Activated CD4-positive, CD25-positive, alpha-beta regulatory T cell (primary cell): Measurements from ENCODE around the gene FAM20A.
"Not testable (repeated sequence)": the region's sequence is repeated elsewhere in the genome, so short reads cannot be mapped to it uniquely, and the experiment has no call there.

Experiments
- DNase-seq, 4 experiments: peaks; one replicate each; lab custom pipeline; 2025; lab: John Stamatoyannopoulos, UW

The FAM20A gene

DNA sequence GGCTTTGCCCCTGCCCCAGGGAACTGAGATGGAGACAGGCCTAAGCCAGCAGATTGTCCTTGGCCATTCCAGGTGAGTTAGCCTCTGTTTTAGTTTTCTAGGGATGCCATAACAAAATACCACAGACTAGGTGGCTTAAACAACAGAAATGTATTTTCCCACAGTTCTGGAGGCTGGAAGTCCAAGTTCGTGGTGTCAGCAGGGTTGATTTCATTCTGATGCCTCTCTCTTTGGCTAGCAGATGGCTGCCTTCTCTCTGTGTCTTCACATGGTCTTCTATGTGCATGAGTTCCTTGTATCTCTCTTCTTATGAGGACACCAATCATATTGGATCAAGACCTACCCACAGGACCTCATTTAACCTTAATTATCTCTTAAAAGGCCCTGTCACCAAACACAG is 12.8 kb downstream of the FAM20A start:
- no peak for DNase-seq

DNA sequence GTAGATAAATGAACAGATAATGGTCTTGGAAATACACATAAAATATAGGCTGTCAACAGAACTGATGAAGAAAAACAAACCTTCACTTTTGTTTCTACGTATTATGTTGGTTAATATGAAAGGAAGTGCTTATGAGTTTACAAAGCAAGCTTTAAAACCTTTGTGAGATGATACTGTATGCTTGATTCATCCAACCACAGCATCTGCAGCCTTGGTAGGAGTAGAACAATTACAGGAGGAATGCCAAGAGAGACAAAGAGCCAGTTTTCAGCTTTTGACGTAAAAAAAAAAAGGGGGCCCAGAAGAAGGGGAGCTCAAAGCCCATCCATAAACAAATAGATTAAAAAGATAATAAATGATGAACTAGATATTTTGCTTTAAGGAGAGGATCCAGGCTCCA is 13.3 kb downstream of the FAM20A start:
- no peak for DNase-seq

DNA sequence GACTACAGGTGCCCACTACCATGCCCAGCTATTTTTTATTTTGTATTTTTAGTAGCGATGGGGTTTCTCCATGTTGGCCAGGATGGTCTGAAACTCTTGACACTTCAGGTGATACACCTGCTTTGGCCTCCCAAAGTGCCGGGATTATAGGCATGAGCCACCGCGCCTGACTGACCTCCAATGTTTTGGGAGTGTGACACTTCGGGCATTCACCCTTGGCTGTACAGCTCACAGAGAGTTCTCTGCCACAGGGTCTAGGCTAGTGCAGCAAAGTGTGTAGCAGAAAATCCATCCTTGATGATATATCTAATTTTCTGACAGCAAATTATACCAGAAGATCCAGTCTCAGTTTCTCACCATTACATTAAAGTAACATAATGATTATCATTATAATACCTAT is 14.1 kb downstream of the FAM20A start:
- DNase-seq: no peak

DNA sequence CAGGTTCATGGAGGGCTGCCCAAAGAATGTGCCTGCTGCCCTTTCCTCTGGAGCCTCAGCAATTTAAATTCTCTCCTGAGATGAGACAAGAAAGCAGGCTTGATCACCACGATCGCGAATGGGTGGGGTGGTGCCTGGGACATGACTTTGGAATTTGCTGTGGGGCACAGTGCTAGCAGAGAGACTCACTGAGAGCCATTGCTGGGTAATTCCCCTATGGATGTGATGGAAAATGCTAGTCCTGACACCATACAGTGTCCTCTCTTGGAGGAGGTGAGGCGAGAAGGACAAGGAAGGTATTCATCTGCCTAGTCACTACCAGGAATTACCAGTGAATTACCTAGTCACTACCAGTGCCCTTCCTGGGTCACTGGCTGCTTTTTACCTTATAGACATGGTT is 15.5 kb downstream of the FAM20A start:
- no peak for DNase-seq

DNA sequence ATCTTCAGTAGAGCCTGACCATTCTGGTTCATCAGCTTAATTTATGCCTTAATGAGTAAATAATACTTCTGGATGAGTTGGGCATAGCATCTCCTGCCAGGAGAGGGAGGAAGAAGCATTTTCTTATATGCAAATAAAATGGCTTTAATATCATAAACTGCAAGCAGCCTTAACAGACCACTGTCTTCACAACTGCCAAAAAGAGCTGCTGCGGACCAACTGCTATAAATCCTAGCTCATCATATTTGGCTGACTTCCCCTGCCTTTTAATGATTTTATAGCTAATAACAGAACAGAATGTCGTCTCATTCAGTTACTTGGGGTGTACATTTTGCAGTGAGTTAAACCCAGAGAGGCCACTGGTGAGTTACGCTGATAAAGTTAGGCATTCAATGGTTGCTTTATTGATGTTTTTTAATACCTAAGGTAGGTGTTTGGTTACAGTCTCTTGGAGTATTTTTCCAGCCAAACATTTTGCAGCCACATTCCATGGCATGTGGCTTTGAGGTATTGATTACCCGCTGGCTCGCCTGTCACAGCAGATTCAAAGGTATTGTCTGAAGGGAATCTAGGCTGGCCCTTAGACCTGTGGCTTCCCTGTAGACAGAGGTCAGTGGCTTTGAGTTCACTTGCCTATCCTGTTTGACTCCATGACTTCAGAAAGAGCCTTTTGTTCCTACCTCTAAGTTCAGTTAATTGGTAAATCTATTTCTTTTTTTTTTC is 16.4 kb downstream of the FAM20A start:
- DNase-seq: no peak

GRCh38 chr17:68582867-68583266 is 18.3 kb downstream of the FAM20A start:
- DNase-seq: not testable (repeated sequence)

GRCh38 chr17:68581863-68582645 is 19.1 kb downstream of the FAM20A start:
- DNase-seq: no peak

GRCh38 chr17:68580236-68580770 is 20.9 kb downstream of the FAM20A start:
- DNase-seq: no peak

- DNase-seq: no peak
Measured at GRCh38 chr17:68579194-68579927, 21.8 kb downstream of the FAM20A start.

- DNase-seq: no peak
Measured at GRCh38 chr17:68578236-68578635, 22.9 kb downstream of the FAM20A start.

DNA sequence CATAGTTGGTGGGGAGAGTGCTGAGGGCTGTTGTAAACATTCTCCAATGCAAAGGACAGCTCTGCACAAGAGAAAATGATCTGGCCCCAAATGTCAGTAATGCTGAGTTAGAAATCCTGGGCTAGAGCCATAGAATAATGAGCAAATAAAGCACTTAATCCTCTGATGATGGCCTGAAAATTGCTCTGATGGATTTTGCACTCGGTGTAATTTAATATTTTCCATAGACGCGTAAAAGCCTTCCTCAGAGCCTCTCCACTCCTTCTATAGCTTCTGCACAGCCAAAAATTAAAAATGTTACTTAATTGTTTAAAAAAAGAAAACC is 23.7 kb downstream of the FAM20A start:
- no peak for DNase-seq

- no peak for DNase-seq
Measured at GRCh38 chr17:68576811-68577496, 24.2 kb downstream of the FAM20A start.

DNA sequence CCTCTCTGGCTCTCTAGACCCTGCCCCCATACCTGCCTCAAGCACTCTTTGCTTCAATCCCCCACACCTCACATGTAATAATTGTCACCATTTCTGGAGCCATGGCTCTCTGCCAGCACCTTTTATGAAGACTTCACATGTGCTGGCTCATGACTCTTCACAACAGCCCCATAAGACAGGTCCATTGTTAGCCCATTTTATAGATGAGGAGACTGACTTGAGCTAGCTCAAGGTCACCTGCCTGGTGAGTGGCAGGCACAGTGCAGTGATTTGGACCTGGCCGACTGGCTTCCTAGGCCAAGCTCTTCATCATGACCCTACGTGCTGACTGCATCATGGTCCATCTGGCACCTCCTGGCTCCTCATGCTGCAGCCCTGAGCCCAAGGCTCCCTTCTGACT is 25.0 kb downstream of the FAM20A start:
- no peak for DNase-seq

DNA sequence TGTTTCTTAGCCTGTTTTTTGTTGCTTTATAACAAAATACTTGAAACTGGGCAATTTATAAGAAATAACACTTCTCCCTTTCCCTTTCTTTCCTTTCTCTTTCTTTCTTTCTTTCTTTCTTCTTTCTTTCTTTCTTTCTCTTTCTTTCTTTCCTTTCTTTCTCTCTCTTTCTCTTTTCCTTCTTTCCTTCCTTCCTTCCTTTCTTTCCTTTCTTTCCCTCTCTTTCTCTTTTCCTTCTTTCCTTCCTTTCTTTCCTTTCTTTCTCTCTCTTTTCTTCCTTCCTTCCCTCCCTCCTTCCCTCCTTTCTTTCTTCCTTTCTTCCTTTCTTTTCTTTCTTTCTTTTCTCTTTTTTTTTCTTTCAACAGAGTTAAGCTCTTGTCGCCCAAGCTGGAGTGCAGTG is 27.8 kb downstream of the FAM20A start:
- DNase-seq: no peak

GRCh38 chr17:68572138-68572842 is 28.9 kb downstream of the FAM20A start:
- no peak for DNase-seq

DNA sequence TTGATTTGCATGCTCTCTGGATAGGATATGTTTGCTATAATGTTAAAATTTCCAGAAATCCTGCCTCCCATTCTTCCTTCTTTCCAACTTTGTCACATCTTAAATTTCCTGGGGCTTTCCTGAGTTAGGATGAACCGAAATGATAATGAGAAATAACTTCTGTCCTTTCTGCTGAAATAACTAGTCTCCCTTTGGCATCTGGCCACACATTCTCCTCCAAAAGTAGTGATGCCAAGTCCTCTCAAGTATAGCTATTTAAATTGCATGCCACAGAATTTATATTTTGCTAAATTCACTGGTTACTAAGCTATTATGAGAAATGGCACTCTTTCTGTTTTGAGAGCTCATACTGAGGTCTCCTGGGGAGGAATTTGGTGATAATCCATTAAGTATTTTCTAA is 30.6 kb downstream of the FAM20A start:
- no peak for DNase-seq

GRCh38 chr17:68569346-68569745 is 31.8 kb downstream of the FAM20A start:
- DNase-seq: no peak

GRCh38 chr17:68568581-68568980 is 32.6 kb downstream of the FAM20A start:
- DNase-seq: no peak

DNA sequence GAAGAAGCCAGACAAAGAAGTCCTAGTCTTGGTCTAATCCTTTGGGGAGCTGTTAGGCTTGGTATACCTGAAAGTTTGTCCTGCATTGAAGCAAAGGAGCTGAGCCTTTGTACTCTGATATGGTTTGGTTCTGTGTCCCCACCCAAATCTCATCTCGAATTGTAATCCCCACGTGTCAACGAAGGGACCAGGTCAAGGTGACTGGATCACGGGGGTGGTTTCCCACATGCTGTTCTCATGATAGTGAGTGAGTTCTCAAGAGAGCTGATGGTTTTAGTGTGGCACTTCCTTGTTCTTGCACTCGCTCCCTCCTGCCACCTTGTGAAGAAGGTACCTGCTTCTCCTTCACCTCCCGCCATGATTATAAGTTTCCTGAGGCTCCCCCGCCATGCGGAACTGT is 33.6 kb downstream of the FAM20A start:
- no peak for DNase-seq

DNA sequence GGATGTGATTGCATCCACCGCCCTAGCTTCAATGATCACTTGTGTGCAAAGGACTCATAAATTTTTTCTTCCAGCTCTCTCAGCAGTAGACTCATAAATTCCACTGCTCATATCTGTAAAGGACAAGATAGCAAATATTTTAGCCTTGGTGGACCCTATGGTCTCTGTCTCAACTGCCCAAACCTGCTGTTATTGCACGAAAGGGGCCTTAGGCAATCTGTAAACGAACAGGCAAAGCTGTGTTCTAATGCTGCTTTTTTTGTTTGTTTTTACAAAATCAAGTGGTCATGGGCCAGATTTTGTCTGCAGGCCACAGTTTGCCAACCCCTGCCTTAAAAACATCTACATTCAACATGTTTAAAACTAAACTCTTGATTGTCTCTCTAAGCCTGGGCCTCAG is 34.1 kb downstream of the FAM20A start:
- DNase-seq: no peak

DNA sequence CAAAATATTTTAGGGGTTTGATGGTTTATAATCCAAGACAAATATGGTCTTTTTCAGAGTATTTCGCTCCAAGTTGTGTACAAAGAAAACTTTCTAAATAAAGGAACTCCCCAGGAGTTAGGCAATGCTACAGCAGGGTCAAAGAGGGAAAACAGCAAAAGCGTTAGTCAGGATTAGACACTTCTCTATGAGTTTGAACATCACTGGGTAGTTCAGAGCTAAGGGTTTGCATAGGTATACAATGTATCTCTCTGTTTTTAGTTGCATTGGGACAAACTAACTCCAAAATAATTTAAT is 34.8 kb downstream of the FAM20A start:
- DNase-seq: no peak
